Measurements from ENCODE around the gene RNF225.
"Not testable (repeated sequence)": the region's sequence is repeated elsewhere in the genome, so short reads cannot be mapped to it uniquely, and the experiment has no call there.

The RNF225 gene

GRCh38 chr19:58428617-58429016 lies 33.2 kb downstream of the RNF225 start:
- no peak for TF ChIP-seq CTCF (IDR thresholded peaks at IDR 0.05; ENCODE audit: control insufficient read depth, insufficient read depth, low read depth, low read length, missing control alignments)
- DNase-seq (ENCODE audit: low read depth) = no peak
- H3K4me3 ChIP-seq (ENCODE audit: control insufficient read depth, low read depth, low read length) = no peak overlapping the region

GRCh38 chr19:58429745-58430144 lies 34.3 kb downstream of the RNF225 start:
- no peak for DNase-seq (ENCODE audit: low read depth)
- TF ChIP-seq CTCF (IDR thresholded peaks at IDR 0.05; ENCODE audit: control insufficient read depth, insufficient read depth, low read depth, low read length, missing control alignments) = no peak

GRCh38 chr19:58434217-58434616 lies 38.8 kb downstream of the RNF225 start:
- H3K4me3 ChIP-seq (ENCODE audit: control insufficient read depth, low read depth, low read length) = no peak overlapping the region
- TF ChIP-seq CTCF (IDR thresholded peaks at IDR 0.05; ENCODE audit: control insufficient read depth, insufficient read depth, low read depth, low read length, missing control alignments) = no peak
- DNase-seq (ENCODE audit: low read depth) = no peak

More at GRCh38 chr19:58429745-58430144, 34.3 kb downstream of the RNF225 start:
- H3K4me3 ChIP-seq (ENCODE audit: control insufficient read depth, low read depth, low read length) = no peak overlapping the region

GRCh38 chr19:58439576-58440554 lies 44.4 kb downstream of the RNF225 start, which contains the start of gene ZNF132:
TSS of gene ZNF132 (minus strand) at chr19:58440153. CDS start at chr19:58439821, 332 bp downstream.
- TF ChIP-seq CTCF (IDR thresholded peaks at IDR 0.05; ENCODE audit: control insufficient read depth, insufficient read depth, low read depth, low read length, missing control alignments) = no peak

GRCh38 chr19:58440556-58440955 lies 45.1 kb downstream of the RNF225 start:
- TF ChIP-seq CTCF (IDR thresholded peaks at IDR 0.05; ENCODE audit: control insufficient read depth, insufficient read depth, low read depth, low read length, missing control alignments) = no peak
- DNase-seq (ENCODE audit: low read depth) = no peak
- H3K4me3 ChIP-seq (ENCODE audit: control insufficient read depth, low read depth, low read length) = peak overlapping the region; percentile 68

More at GRCh38 chr19:58439576-58440554, 44.4 kb downstream of the RNF225 start, which contains the start of gene ZNF132:
- DNase-seq (ENCODE audit: low read depth) = peak; percentile 99
- H3K4me3 ChIP-seq (ENCODE audit: control insufficient read depth, low read depth, low read length) = peak within 1 kb of the TSS; percentile 68

GRCh38 chr19:58442986-58443385 lies 47.5 kb downstream of the RNF225 start:
- H3K4me3 ChIP-seq (ENCODE audit: control insufficient read depth, low read depth, low read length); DNase-seq (ENCODE audit: low read depth): not testable (repeated sequence)
